Activated CD4-positive, alpha-beta T cell treated with anti-CD3 and anti-CD28 coated beads, Interleukin-2, amount 50 U/mL, for 4 hours (primary cell): Measurements from ENCODE around the gene MXD1.
"Not testable (repeated sequence)": the region's sequence is repeated elsewhere in the genome, so short reads cannot be mapped to it uniquely, and the experiment has no call there.

ENCODE experiments used
- DNase-seq, 2 experiments: peaks; one replicate each; pipeline ENCODE4 v3.0.0-alpha.2; 2020

Gene MXD1

GRCh38 chr2:69914950-69915945 lies at the start of gene MXD1:
TSS of gene MXD1 (plus strand) at chr2:69915109. CDS start at chr2:69915331, 222 bp downstream.
- DNase-seq = peak; percentile 100

GRCh38 chr2:69888451-69888850 lies 26.5 kb upstream of the MXD1 start:
- no peak for DNase-seq

- no peak for DNase-seq
These were observed 25.6 kb upstream of the MXD1 start for GRCh38 chr2:69889302-69889701.

- DNase-seq = no peak
These were observed 24.0 kb upstream of the MXD1 start for GRCh38 chr2:69890881-69891280.

- DNase-seq = not testable (repeated sequence)
These were observed 22.0 kb upstream of the MXD1 start for GRCh38 chr2:69892838-69893424.

- DNase-seq = peak; percentile 71 to 77
These were observed 21.0 kb upstream of the MXD1 start, which contains the start of gene SNRNP27 for GRCh38 chr2:69893684-69894551. TSS of gene SNRNP27 (plus strand) at chr2:69893956. CDS start at chr2:69893985, 29 bp downstream.

- DNase-seq = not testable (repeated sequence)
These were observed 20.2 kb upstream of the MXD1 start for GRCh38 chr2:69894737-69895136.

GRCh38 chr2:69902213-69902922 lies 12.5 kb upstream of the MXD1 start:
- DNase-seq = peak in 1 of 2 experiments; percentile 2

GRCh38 chr2:69907216-69907615 lies 7.7 kb upstream of the MXD1 start:
- DNase-seq = no peak

GRCh38 chr2:69911985-69912563 lies 2.8 kb upstream of the MXD1 start:
- DNase-seq = no peak

- peak in 1 of 2 experiments; percentile 34 for DNase-seq
These were observed 552 bp upstream of the MXD1 start for GRCh38 chr2:69914164-69914949.

- no peak for DNase-seq
These were observed 1.2 kb downstream of the MXD1 start for GRCh38 chr2:69916106-69916505.

GRCh38 chr2:69917852-69918251 lies 2.9 kb downstream of the MXD1 start:
- no peak for DNase-seq

- DNase-seq = no peak
These were observed 3.5 kb downstream of the MXD1 start for GRCh38 chr2:69918401-69918800.

GRCh38 chr2:69923116-69923515 lies 8.2 kb downstream of the MXD1 start:
- DNase-seq = no peak

GRCh38 chr2:69926849-69927515 lies 12.1 kb downstream of the MXD1 start:
- no peak for DNase-seq

- DNase-seq = no peak
These were observed 17.1 kb downstream of the MXD1 start for GRCh38 chr2:69931832-69932595.

- no peak for DNase-seq
These were observed 17.6 kb downstream of the MXD1 start for GRCh38 chr2:69932596-69932922.

GRCh38 chr2:69933254-69933828 lies 18.4 kb downstream of the MXD1 start:
- no peak for DNase-seq
